HEK293 (cell line): ENCODE measurements around the gene ADGRB3.

Experiments used
- CTCF ChIA-PET: fragments of 350-600 bp; formaldehyde crosslinking; extraction: SDS; loops from one replicate; lab custom pipeline; 2021; ENCODE audit warnings: antibody characterized with exemption; lab: Yijun Ruan, JAX
- POLR2A ChIA-PET: fragments of 300-600 bp; formaldehyde crosslinking; extraction: SDS; loops from one replicate; lab custom pipeline; 2020; ENCODE audit warnings: antibody characterized with exemption, inconsistent platforms; lab: Yijun Ruan, JAX
- H3K27ac ChIP-seq: fragments of 200-500 bp; sonication (Bioruptor generic); 2 replicates; pipeline ENCODE4 v1.5.1; 2014; ENCODE audit warnings: low read depth, low read length, control low read depth, inconsistent platforms; ENCODE audit errors: extremely low read depth
- H3K36me3 ChIP-seq, 2 experiments: fragments of 200-500 bp in 1 of 2; sonication (Bioruptor generic) in 1 of 2; 1 replicate in 1 of 2; 2 replicates in 1 of 2; pipeline ENCODE4 v1.5.1; 2014 to 2017; ENCODE audit warnings: inconsistent platforms in 2 of 2, low read length in 2 of 2; ENCODE audit not compliant: control insufficient read depth in 2 of 2, insufficient read depth in 1 of 2
- H3K4me1 ChIP-seq: fragments of 200-500 bp; sonication (Bioruptor generic); 2 replicates; pipeline ENCODE4 v1.5.1; 2014; ENCODE audit warnings: mild to moderate bottlenecking, low read length, inconsistent platforms; ENCODE audit not compliant: control insufficient read depth, insufficient read depth
- H3K4me3 ChIP-seq: 2 replicates; pipeline ENCODE4 v1.5.1; 2011; ENCODE audit warnings: low read depth, mild to moderate bottlenecking, control low read depth, low read length, moderate library complexity
- H3K9me3 ChIP-seq: fragments of 200-500 bp; sonication (Bioruptor generic); 2 replicates; pipeline ENCODE4 v1.5.1; 2014; ENCODE audit warnings: low read depth, low read length, inconsistent platforms; ENCODE audit not compliant: control insufficient read depth, insufficient read depth
- BCL11B ChIP-seq: fragments of 450-650 bp; formaldehyde crosslinking; IDR thresholded peaks from 2 replicates; pipeline ENCODE4 v1.5.1; 2016; ENCODE audit warnings: low read depth, missing biosample characterization, missing genetic modification characterization
- KLF7 ChIP-seq: fragments of 450-650 bp; formaldehyde crosslinking; IDR thresholded peaks from 2 replicates; pipeline ENCODE4 v1.5.1; 2016; ENCODE audit warnings: missing biosample characterization, missing genetic modification characterization, borderline replicate concordance
- YY2 ChIP-seq: fragments of 450-650 bp; formaldehyde crosslinking; IDR thresholded peaks from 2 replicates; pipeline ENCODE4 v1.5.1; 2016; ENCODE audit warnings: missing biosample characterization, missing genetic modification characterization
- ZBTB1 ChIP-seq: fragments of 450-650 bp; formaldehyde crosslinking; IDR thresholded peaks from 2 replicates; pipeline ENCODE4 v1.5.1; 2016; ENCODE audit warnings: missing biosample characterization, missing genetic modification characterization
- ZEB2 ChIP-seq: fragments of 450-650 bp; formaldehyde crosslinking; IDR thresholded peaks from 2 replicates; pipeline ENCODE4 v1.5.1; 2016; ENCODE audit warnings: missing biosample characterization, missing genetic modification characterization
- ZNF10 ChIP-seq: fragments of 450-650 bp; formaldehyde crosslinking; IDR thresholded peaks from 2 replicates; pipeline ENCODE4 v1.5.1; 2017; ENCODE audit warnings: missing biosample characterization, missing genetic modification characterization
- ZNF175 ChIP-seq: fragments of 450-650 bp; formaldehyde crosslinking; IDR thresholded peaks from 2 replicates; pipeline ENCODE4 v1.5.1; 2016; ENCODE audit warnings: missing biosample characterization, missing genetic modification characterization
- ZNF24 ChIP-seq: fragments of 450-650 bp; formaldehyde crosslinking; IDR thresholded peaks from 2 replicates; pipeline ENCODE4 v1.5.1; 2016; ENCODE audit warnings: missing biosample characterization, missing genetic modification characterization
- ZNF350 ChIP-seq: fragments of 450-650 bp; formaldehyde crosslinking; IDR thresholded peaks from 2 replicates; pipeline ENCODE4 v1.5.0; 2017; ENCODE audit warnings: missing biosample characterization, mild to moderate bottlenecking, missing genetic modification characterization
- ZNF37A ChIP-seq: fragments of 450-650 bp; IDR thresholded peaks from 2 replicates; pipeline ENCODE4 v1.5.1; 2018; ENCODE audit warnings: missing biosample characterization, missing genetic modification characterization
- ZNF449 ChIP-seq: fragments of 450-650 bp; formaldehyde crosslinking; IDR thresholded peaks from 2 replicates; pipeline ENCODE4 v1.5.1; 2017; ENCODE audit warnings: missing biosample characterization, mild to moderate bottlenecking, missing genetic modification characterization, moderate library complexity
- ZNF585B ChIP-seq: fragments of 450-650 bp; formaldehyde crosslinking; IDR thresholded peaks from 2 replicates; pipeline ENCODE4 v1.5.1; 2016; ENCODE audit warnings: missing biosample characterization, missing genetic modification characterization
- ZNF837 ChIP-seq: fragments of 450-650 bp; formaldehyde crosslinking; IDR thresholded peaks from 2 replicates; pipeline ENCODE4 v1.5.1; 2016; ENCODE audit warnings: missing biosample characterization, missing genetic modification characterization
- ZNF843 ChIP-seq: fragments of 450-650 bp; formaldehyde crosslinking; IDR thresholded peaks from 2 replicates; pipeline ENCODE4 v1.5.1; 2016; ENCODE audit warnings: missing biosample characterization, missing genetic modification characterization
- TF ChIP-seq, protein P1 (sequence below): fragments of 450-650 bp; formaldehyde crosslinking; optimal IDR thresholded peaks from 2 replicates; pipeline ENCODE3; 2016; ENCODE audit warnings: missing biosample characterization, mild to moderate bottlenecking, missing genetic modification characterization
- TF ChIP-seq, protein P2 (sequence below): fragments of 450-650 bp; formaldehyde crosslinking; IDR thresholded peaks from 2 replicates; pipeline ENCODE4 v1.5.1; 2016; ENCODE audit warnings: missing biosample characterization, missing genetic modification characterization
- TF ChIP-seq, protein P3 (sequence below): fragments of 450-650 bp; formaldehyde crosslinking; IDR thresholded peaks from 2 replicates; pipeline ENCODE4 v1.5.1; 2016; ENCODE audit warnings: missing biosample characterization, missing genetic modification characterization, low read depth
- TF ChIP-seq, protein P4 (sequence below): fragments of 450-650 bp; formaldehyde crosslinking; IDR thresholded peaks from 2 replicates; pipeline ENCODE4 v1.5.1; 2017; ENCODE audit warnings: missing biosample characterization, missing genetic modification characterization

The ADGRB3 gene

DNA sequence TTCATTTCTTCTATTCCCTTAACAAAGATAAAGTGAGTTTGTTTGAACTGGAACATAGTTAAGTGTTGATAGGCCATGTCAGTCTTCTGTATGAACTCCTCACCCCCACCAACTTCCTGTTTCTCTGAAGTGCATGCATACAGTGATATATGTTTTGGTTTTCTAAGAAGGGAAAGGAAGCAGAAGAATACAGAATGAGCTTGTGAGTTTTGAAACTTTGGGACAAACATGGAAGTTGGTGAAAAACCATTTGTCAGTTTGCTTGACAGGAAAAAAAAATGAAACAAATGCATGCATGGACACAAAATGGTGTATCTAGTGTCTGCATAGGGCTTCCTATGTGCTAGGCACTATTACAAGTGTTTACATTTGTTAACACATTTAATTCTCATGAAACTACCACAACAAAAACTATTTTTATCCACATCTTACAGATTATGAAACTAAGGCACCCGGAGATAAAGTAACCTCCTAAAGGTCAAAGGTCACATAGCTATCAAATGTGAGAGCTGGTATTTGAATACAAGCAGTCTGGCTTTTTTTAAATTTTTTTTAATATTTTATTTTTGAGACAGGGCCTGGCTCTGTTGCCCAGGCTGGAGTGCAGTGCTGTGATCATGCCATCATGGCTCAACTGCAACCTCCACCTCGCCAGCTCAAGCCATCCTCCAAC, 105.9 kb downstream of the ADGRB3 start:
- POLR2A ChIA-PET, result no interaction called here
- Histone ChIP-seq H3K36me3 (no peaks in the 10 kb centered on the region), H3K9me3 (no peaks in the 10 kb centered on the region), H3K4me1 (no peaks in the 10 kb centered on the region)
- CTCF ChIA-PET, result interaction anchor here (0.6 to 1.0 kb wide), 2 partner anchors 10 to 485 kb away, joined by 4 read pairs; no protein-coding TSS in a partner anchor
- TF ChIP-seq YY2 (tag by site-specific recombination) (no peak), ZNF37A (tag by site-specific recombination) (no peak), ZNF24 (no peak)
- TF ChIP-seq, protein P1, sequence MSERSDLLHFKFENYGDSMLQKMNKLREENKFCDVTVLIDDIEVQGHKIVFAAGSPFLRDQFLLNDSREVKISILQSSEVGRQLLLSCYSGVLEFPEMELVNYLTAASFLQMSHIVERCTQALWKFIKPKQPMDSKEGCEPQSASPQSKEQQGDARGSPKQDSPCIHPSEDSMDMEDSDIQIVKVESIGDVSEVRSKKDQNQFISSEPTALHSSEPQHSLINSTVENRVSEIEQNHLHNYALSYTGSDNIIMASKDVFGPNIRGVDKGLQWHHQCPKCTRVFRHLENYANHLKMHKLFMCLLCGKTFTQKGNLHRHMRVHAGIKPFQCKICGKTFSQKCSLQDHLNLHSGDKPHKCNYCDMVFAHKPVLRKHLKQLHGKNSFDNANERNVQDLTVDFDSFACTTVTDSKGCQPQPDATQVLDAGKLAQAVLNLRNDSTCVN (tag by site-specific recombination), result no peak
- TF ChIP-seq, all 188 proteins: peak for 0
- no peak overlapping the region for H3K4me3 ChIP-seq
- H3K27ac ChIP-seq, result no peak overlapping the region

- POLR2A ChIA-PET, result no interaction called here
- TF ChIP-seq, protein P2, sequence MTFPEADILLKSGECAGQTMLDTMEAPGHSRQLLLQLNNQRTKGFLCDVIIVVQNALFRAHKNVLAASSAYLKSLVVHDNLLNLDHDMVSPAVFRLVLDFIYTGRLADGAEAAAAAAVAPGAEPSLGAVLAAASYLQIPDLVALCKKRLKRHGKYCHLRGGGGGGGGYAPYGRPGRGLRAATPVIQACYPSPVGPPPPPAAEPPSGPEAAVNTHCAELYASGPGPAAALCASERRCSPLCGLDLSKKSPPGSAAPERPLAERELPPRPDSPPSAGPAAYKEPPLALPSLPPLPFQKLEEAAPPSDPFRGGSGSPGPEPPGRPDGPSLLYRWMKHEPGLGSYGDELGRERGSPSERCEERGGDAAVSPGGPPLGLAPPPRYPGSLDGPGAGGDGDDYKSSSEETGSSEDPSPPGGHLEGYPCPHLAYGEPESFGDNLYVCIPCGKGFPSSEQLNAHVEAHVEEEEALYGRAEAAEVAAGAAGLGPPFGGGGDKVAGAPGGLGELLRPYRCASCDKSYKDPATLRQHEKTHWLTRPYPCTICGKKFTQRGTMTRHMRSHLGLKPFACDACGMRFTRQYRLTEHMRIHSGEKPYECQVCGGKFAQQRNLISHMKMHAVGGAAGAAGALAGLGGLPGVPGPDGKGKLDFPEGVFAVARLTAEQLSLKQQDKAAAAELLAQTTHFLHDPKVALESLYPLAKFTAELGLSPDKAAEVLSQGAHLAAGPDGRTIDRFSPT, result no peak
- TF ChIP-seq BCL11B (tag by site-specific recombination), result no peak
- TF ChIP-seq ZNF175 (tag by site-specific recombination), result no peak
- TF ChIP-seq ZBTB1 (tag by site-specific recombination), result no peak
- no peak for TF ChIP-seq ZEB2 (tag by site-specific recombination)
- no peak for TF ChIP-seq KLF7 (tag by site-specific recombination)
- TF ChIP-seq ZNF10 (tag by site-specific recombination), result no peak
- no peak for TF ChIP-seq ZNF585B (tag by site-specific recombination)
- TF ChIP-seq ZNF449 (tag by site-specific recombination), result no peak
- TF ChIP-seq ZNF350, result no peak
- TF ChIP-seq, protein P3, sequence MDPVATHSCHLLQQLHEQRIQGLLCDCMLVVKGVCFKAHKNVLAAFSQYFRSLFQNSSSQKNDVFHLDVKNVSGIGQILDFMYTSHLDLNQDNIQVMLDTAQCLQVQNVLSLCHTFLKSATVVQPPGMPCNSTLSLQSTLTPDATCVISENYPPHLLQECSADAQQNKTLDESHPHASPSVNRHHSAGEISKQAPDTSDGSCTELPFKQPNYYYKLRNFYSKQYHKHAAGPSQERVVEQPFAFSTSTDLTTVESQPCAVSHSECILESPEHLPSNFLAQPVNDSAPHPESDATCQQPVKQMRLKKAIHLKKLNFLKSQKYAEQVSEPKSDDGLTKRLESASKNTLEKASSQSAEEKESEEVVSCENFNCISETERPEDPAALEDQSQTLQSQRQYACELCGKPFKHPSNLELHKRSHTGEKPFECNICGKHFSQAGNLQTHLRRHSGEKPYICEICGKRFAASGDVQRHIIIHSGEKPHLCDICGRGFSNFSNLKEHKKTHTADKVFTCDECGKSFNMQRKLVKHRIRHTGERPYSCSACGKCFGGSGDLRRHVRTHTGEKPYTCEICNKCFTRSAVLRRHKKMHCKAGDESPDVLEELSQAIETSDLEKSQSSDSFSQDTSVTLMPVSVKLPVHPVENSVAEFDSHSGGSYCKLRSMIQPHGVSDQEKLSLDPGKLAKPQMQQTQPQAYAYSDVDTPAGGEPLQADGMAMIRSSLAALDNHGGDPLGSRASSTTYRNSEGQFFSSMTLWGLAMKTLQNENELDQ (tag by site-specific recombination), result no peak
- TF ChIP-seq, protein P4, sequence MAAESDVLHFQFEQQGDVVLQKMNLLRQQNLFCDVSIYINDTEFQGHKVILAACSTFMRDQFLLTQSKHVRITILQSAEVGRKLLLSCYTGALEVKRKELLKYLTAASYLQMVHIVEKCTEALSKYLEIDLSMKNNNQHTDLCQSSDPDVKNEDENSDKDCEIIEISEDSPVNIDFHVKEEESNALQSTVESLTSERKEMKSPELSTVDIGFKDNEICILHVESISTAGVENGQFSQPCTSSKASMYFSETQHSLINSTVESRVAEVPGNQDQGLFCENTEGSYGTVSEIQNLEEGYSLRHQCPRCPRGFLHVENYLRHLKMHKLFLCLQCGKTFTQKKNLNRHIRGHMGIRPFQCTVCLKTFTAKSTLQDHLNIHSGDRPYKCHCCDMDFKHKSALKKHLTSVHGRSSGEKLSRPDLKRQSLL, result no peak
- no peak for TF ChIP-seq ZNF843 (tag by site-specific recombination)
- no peak for TF ChIP-seq ZNF837 (tag by site-specific recombination)
- Histone ChIP-seq H3K4me1 (no peaks in the 10 kb centered on the region), H3K4me3 (no peak overlapping the region), H3K36me3 (no peaks in the 10 kb centered on the region), H3K27ac (no peak overlapping the region), H3K9me3 (no peaks in the 10 kb centered on the region)
- CTCF ChIA-PET, result interaction anchor here (0.6 to 1.0 kb wide), 2 partner anchors 10 to 484 kb away, joined by 4 read pairs; no protein-coding TSS in a partner anchor
Observed at GRCh38 chr6:68741501-68742386, 106.7 kb downstream of the ADGRB3 start.
